Mucosa of gallbladder (tissue), 1 donor: ENCODE results near the gene EHMT2. TPM values are rescaled to one million over a fixed set of nuclear protein-coding genes. Genes with fewer than 3 reads are reported as not detected.
"Not testable (repeated sequence)": the region's sequence is repeated elsewhere in the genome, so short reads cannot be mapped to it uniquely, and the experiment has no call there.

Experiments used
- DNase-seq: peaks from one replicate; pipeline ENCODE4 v3.0.0-alpha.2; 2020; ENCODE audit warnings: low spot score
- total RNA-seq: library from RNA; stranded (reverse); gene quantifications from one replicate; pipeline ENCODE4 v1.2.1, GENCODE V29; 2021
- donor health status: DM: no; HTN: no; CAD: no.

Gene EHMT2
- total RNA-seq, 1 donor from 2014 or later = 63.4 TPM

GRCh38 chr6:31871046-31871659, 26.3 kb downstream of the EHMT2 start:
- DNase-seq = no peak

DNA sequence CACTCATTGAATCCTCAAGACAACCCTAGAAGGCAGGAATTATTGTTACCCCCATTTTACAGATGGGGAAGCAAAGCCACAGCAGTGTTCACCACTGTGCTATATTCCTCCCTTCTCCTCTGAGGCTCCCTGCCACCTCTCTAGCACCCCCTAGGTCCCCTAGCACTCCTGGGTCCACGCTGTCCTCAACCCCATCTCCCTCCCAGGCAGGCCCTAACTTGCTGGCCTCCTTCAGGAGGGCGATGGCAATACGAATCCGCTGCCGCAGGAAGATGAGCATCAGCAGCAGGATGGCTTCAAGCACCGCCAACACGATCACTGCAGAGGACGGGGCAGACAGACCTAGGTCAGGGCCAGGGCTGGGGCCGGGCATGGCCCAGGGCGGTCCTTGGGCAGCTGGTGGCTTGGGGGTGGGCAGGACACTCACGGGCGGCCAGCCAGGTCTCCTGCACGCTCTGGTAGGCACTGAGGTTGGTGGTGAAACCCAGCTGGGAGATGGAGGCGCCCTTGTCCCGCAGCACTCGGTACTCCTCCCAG, 27.0 kb downstream of the EHMT2 start:
- DNase-seq = no peak

DNA sequence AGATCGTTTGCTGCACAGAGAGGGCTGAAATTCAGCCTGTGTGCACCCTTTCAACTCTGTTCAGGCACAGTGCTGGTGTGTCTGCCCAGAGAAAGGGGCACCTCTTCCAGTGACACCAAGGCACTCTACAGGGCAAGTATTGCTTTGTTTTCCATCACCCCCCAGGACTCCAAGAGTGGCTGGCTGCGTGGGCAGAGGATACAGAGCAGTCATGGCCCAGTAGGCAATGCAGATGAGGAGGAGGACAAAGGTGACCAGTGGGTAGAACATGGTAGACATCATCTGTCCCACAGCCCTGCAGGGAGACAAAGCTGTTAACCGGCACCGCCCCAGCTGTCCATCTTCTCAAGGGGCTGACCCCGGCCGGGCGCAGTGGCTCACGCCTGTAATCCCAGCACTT, 28.2 kb downstream of the EHMT2 start:
- DNase-seq = no peak

- DNase-seq = not testable (repeated sequence)
Observed at GRCh38 chr6:31868658-31868971, 28.9 kb downstream of the EHMT2 start.

DNA sequence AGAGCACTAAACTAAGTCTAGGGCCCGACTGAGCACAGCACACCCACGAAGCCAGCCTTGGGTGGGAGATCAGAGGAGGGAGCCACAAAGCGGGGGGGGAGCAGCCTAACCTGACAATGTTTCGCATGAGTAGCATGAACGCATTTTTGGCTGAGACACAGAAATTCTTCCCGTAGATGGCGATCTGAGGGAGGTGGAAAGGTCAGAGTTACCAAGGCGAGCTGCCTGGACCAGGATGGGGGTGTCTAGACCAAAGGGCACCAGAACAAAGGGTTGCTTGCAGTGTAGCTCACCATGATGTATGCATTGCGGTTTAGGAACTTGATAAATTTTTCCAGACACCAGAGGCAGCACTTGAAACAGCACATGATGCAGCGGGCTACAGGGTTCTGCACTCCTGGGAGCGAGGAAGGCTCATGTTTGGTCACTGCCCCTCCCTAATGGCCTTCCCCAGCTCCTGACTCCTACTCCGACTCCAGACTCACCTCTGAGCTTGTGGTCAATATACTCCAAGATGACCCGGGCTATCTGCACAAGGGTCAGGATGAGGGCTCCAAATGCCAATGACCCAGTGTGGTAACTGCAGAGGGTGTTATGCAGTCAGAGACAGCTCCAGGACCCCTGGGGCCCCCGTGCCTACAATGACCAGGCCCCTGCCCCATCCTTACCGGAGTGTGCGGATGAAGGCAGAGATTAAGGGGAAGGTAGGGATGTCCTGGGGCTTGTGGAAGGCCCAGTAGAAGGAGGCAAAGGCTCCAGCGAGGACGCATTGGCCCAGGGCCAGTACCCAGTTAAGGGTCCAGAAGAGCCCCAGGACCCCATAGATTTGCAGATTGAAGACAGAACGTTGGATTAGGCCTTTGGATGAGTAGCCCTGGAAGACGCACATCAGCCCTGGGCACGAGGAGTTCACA, 32.0 kb downstream of the EHMT2 start:
- no peak for DNase-seq

DNA sequence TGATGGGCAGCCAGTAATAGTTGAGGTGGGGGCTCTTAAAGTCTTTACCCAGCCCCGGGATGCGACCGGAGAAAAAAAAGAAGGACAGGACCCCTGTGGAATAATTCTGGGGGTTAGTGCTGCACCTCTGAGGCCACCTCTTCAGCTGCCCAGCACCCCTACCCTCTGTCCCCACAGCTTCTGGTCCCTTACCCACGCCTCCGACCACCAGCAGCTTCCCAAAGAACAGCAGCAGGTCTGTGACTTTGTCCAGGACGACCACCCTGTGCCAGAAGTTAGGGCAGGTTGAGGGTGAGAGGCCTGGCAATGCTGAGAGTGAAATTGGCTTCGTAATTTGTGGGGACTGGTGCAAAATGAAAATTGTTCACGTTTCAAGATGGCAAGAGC, 32.7 kb downstream of the EHMT2 start:
- DNase-seq = no peak

- DNase-seq = not testable (repeated sequence)
Observed at GRCh38 chr6:31864123-31864562, 33.4 kb downstream of the EHMT2 start.

DNA sequence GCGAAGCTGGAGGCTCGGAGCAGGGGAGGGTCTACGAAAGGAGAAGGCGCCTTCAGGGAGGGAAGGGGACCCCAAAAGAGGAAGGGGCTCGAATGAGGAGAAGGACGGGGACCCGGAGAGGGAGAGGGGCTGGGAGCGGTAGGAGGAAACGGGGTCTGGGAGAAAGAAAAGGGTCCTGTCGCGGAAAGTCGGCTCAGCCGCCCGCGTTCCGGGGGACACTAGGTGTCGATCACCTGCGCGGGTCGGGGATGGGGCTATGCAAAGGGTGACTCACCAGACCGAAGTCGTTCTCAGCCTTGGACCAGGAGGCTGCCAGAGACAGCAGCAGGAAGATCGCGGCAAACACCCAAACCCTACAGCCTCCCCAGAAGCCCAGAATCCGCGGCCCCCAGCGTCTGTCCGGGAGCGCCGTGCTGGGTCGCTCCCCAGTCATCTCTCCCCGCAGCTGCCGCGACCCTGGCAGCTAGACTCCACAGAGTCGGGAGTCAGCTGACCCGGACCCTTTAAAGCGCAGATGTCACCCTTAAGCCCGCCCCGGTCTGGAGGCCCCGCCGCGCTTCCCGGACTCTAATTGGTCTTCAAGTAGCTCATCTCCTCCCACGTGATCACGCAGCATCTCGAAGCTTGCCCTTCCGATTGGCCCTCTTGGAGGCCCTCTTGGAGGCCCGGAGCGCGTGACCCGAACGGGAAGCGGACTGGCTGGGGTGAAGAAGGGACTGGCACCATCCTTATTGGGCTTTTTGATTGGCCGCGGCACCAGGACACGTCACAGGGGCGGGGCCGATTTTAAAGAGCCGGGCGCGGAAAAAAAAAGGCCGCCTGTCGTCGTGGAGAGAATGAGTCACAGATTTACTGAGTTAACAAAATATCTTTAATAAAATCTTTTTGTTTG, 34.9 kb downstream of the EHMT2 start, which contains the start of gene NEU1:
TSS of gene NEU1 (minus strand) at position 478 of the 892 bp plus-strand sequence. CDS start at position 433, 45 bp downstream.
- DNase-seq = peak; percentile 100

DNA sequence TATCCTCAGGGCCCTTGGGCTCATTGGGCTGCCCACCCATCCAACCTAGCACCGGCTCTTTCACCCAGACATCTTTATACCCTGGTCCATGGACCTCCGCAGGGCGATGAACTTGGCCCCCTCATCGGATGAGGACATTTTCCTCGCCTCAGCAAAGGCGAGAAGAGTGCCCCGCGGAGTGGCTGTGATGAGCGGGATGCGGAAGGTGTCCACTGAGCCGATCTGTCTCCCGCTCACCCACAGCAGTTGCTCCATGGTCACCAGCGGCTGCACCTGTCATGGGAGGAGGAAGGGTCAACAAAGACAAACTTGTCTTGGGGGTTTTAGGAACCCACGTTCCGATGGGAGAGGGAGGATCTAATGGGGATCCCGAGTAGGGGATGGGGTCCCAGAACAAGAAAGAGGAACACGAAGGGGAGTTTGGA, 35.6 kb downstream of the EHMT2 start:
- DNase-seq = no peak

GRCh38 chr6:31861150-31861549, 36.3 kb downstream of the EHMT2 start:
- no peak for DNase-seq

DNA sequence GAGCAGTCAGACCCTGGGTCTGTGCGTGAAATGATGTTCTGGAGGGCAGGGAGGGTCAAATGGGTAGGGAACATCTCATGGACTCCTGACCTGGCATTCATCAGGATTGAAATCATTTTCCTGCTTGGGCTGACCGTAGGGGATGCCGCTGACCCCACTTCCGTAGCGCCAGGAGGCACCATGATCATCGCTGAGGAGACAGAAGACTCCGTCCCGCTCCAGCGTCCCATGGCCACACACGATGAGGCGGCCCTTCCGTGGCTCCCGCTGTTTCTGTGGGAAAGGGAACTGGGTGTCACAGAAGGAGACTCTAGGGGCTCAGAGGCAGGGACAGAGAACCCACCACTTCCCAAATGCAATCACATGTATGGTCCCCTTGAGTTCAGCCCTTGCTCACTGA, 37.1 kb downstream of the EHMT2 start:
- DNase-seq = no peak

DNA sequence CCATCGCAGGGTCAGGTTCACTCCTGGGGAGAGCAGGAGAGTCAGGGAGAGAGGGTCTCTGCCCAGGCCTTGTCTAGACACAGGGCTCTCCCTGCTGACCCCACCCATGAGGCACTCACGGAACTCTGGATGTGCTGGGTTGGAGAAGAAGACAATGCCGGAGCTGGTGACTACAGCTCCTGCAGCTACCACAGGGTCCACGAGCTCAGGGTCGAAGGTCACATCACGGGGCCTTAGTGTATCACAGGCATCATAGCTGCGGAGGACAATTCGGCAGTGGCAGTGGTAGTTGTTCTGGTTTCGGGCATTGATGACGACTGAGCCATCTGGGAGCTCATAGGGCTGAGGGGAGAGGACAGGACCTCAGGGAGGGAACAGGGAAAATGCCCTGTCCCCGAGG, 37.6 kb downstream of the EHMT2 start:
- DNase-seq = no peak

- no peak for DNase-seq
Observed at GRCh38 chr6:31858707-31859106, 38.8 kb downstream of the EHMT2 start.

DNA sequence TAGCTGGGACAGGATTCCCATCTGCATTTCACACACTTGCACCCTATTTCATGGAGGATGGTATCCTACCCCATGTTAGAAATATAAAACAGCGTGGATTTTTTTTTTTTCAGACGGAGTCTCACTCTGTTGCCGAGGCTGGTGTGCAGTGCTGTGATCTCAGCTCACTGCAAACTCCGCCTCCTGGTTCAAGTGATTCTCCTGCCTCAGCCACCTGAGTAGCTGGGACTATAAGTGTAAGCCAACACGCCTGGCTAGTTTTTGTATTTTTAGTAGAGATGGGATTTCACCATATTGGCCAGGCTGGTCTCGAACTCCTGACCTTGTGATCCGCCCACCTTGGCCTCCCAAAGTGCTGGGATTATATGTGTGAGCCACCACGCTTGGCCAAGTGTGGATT, 39.7 kb downstream of the EHMT2 start:
- not testable (repeated sequence) for DNase-seq

DNA sequence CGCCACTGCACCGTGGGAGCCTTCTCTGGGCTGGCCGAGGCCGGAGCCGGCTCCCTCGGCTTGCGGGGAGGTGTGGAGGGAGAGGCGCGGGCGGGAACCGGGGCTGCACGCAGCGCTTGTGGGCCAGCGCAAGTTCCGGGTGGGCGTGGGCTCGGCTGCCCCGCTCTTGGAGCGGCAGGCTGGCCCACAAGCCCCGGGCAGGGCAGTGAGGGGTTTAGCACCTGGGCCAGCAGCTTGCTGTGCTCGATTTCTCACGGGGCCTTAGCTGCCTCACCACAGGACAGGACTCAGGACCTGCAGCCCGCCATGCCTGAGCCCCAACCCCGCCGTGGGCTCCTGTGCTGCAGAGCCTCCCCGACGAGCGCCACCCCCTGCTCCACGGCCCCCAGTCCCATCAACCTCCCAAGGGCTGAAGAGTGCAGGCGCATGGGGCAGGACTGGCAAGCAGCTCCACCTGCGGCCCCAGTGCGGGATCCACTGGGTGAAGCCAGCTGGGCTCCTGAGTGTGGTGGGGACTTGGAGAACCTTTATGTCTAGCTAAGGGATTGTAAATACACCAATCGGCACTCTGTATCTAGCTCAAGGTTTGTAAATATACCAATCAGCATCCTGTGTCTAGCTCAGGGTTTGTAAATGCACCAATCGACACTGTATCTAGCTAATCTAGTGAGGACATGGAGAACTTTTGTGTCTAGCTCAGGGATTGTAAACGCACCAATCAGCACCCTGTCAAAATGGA, 45.3 kb downstream of the EHMT2 start:
- DNase-seq = not testable (repeated sequence)

- DNase-seq = no peak
Observed at GRCh38 chr6:31851485-31851832, 46.0 kb downstream of the EHMT2 start.

DNA sequence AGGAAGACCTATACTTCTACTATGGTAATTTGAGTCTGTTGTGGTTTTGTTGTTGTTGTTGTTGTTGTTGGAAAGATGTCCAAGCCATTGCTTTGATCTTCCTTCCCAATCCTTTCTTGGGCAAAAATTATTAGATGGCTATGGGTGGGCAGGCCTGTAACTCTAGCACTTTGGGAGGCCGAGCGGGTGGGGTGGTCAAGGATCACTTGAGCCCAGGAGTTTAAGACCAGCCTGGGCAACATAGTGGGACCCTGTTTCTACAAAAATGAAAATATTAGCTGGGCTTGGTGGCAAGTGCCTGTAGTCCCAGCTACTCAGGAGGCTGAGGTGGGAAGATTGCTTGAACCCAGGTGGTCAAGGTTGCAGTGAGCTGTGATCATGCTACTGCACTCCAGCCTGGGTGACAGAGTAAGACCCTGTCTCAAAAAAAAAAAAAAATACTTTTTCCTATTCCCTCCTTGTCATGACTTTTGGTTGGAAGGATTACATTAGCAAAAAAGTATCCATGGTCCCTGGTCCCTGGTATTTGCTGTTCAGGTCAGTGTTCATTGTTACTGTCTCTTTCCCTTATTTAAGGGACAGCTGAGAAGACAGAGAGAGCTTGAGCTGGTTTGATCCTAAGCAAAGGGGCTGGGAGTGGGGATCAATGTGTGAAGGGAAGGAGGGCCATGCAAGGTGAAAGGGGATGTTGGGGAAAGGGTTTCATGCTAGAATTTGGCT, 46.6 kb downstream of the EHMT2 start:
- DNase-seq = no peak

GRCh38 chr6:31847276-31847978, 50.1 kb downstream of the EHMT2 start:
- no peak for DNase-seq

DNA sequence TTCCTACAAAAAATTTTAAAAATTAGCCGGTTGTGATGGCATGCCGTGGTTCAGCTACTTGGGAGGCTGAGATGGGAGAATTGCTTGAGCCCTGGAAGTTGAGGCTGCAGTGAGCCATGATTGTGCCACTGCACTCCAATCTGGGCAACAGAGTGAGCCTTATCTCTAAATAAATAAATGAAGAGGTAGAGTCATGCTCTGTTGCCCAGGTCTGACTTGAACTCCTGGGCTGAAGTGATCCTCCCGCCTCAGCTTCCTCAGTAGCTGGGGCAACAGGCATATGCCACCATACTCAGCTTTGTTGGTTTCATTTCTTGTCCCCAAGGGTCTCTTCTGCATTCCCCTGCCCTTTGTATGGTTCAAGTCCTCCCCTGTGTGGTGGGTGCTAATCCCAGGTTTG, 53.0 kb downstream of the EHMT2 start:
- no peak for DNase-seq

GRCh38 chr6:31842053-31842452, 55.4 kb downstream of the EHMT2 start:
- no peak for DNase-seq
